ENCODE data around the gene SP1. TPM values are rescaled to one million over a fixed set of nuclear protein-coding genes. Genes with fewer than 3 reads are reported as not detected.

SP1 gene
- total and polyA plus RNA-seq, 9 of the 15 experiments (the other 6 are each of a cell fraction or from before 2014, with no cell fraction given) = 8.0 to 65.5 (median 41.6) TPM

DNA sequence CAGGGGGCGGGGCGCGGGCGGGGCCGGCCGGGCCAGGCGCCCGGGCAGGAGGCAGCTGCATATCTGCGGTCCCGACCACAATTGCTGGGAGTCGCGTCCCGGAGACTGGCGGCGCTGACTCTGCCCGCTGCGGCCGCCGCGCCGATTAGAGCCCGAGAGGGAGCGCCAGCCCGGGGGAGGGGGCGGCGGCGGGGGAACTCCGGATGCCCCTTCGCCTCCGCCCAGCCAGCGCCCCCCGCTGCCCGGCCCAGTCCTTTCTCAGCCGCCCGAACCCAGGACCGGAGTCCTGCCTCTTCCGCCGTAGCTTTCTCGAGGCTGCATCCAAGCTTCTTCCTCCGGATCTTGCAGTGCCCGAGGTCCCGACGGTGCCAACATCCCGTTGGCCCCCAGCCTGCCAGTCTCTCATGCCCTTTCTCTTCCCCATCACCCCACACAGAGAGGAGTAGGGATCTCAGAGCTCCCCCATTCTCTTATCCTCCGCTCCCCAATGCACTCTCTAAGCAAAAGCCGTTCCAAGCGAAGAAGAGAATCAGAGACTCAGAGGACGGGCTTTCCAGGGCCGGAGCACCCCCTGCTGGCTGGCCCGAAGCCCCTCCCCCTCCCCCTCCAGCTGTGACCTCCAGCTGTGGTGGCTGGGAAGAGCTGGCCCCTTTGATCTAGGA is 35.0 kb upstream of the SP1 start (continued):
- no peak for TF ChIP-seq CHCHD3 (CRISPR knock-in tag; IDR thresholded peaks at IDR 0.05)
- TF ChIP-seq RFX1 (IDR thresholded peaks at IDR 0.05) = no peak
- no peak for TF ChIP-seq ZNF696 (CRISPR knock-in tag; conservative IDR thresholded peaks at IDR 0.05)
- TF ChIP-seq CREB3 (tag; conservative IDR thresholded peaks at IDR 0.05; ENCODE audit: low read depth) = no peak
- no peak for TF ChIP-seq EP300 (IDR thresholded peaks at IDR 0.05; ENCODE audit: low read length)
- no peak for TF ChIP-seq ZNF79 (CRISPR knock-in tag; IDR thresholded peaks at IDR 0.05; ENCODE audit: low read depth)
- no peak for TF ChIP-seq C11orf30 (IDR thresholded peaks at IDR 0.05; ENCODE audit: low read depth)
- no peak for TF ChIP-seq ZNF197 (CRISPR knock-in tag; IDR thresholded peaks at IDR 0.05; ENCODE audit: low read depth)
- TF ChIP-seq ZNF778 (CRISPR knock-in tag; IDR thresholded peaks at IDR 0.05) = no peak
- no peak for TF ChIP-seq ELF4 (CRISPR knock-in tag; IDR thresholded peaks at IDR 0.05)
- no peak for TF ChIP-seq ZNF76 (CRISPR knock-in tag; IDR thresholded peaks at IDR 0.05; ENCODE audit: borderline replicate concordance)
- no peak for TF ChIP-seq ZNF277 (CRISPR knock-in tag; IDR thresholded peaks at IDR 0.05; ENCODE audit: borderline replicate concordance)
- no peak for TF ChIP-seq RNF2 (IDR thresholded peaks at IDR 0.05)
- TF ChIP-seq NFATC3 (IDR thresholded peaks at IDR 0.05) = no peak
- TF ChIP-seq ZNF695 (CRISPR knock-in tag; IDR thresholded peaks at IDR 0.05) = no peak
- no peak for TF ChIP-seq ETS2 (tag; IDR thresholded peaks at IDR 0.05; ENCODE audit: borderline replicate concordance, poor library complexity, severe bottlenecking)
- no peak for TF ChIP-seq ZNF431 (CRISPR knock-in tag; IDR thresholded peaks at IDR 0.05)
- TF ChIP-seq CEBPG (CRISPR knock-in tag; IDR thresholded peaks at IDR 0.05) = no peak
- no peak for TF ChIP-seq CEBPG (tag; conservative IDR thresholded peaks at IDR 0.05 in 1 of 2, IDR thresholded peaks at IDR 0.05 in 1 of 2)
- TF ChIP-seq ZNF766 (CRISPR knock-in tag; conservative IDR thresholded peaks at IDR 0.05) = no peak
- TF ChIP-seq XRCC4 (IDR thresholded peaks at IDR 0.05; ENCODE audit: extremely low read depth, insufficient read depth, insufficient read length) = no peak
- TF ChIP-seq, protein P1, sequence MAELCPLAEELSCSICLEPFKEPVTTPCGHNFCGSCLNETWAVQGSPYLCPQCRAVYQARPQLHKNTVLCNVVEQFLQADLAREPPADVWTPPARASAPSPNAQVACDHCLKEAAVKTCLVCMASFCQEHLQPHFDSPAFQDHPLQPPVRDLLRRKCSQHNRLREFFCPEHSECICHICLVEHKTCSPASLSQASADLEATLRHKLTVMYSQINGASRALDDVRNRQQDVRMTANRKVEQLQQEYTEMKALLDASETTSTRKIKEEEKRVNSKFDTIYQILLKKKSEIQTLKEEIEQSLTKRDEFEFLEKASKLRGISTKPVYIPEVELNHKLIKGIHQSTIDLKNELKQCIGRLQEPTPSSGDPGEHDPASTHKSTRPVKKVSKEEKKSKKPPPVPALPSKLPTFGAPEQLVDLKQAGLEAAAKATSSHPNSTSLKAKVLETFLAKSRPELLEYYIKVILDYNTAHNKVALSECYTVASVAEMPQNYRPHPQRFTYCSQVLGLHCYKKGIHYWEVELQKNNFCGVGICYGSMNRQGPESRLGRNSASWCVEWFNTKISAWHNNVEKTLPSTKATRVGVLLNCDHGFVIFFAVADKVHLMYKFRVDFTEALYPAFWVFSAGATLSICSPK (IDR thresholded peaks at IDR 0.05; ENCODE audit: borderline replicate concordance) = no peak
- TF ChIP-seq XRCC5 (IDR thresholded peaks at IDR 0.05; ENCODE audit: low read depth, low read length) = no peak
- TF ChIP-seq, protein P2, sequence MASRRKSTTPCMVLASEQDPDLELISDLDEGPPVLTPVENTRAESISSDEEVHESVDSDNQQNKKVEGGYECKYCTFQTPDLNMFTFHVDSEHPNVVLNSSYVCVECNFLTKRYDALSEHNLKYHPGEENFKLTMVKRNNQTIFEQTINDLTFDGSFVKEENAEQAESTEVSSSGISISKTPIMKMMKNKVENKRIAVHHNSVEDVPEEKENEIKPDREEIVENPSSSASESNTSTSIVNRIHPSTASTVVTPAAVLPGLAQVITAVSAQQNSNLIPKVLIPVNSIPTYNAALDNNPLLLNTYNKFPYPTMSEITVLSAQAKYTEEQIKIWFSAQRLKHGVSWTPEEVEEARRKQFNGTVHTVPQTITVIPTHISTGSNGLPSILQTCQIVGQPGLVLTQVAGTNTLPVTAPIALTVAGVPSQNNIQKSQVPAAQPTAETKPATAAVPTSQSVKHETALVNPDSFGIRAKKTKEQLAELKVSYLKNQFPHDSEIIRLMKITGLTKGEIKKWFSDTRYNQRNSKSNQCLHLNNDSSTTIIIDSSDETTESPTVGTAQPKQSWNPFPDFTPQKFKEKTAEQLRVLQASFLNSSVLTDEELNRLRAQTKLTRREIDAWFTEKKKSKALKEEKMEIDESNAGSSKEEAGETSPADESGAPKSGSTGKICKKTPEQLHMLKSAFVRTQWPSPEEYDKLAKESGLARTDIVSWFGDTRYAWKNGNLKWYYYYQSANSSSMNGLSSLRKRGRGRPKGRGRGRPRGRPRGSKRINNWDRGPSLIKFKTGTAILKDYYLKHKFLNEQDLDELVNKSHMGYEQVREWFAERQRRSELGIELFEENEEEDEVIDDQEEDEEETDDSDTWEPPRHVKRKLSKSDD (conservative IDR thresholded peaks at IDR 0.05; ENCODE audit: low read length) = no peak
